GM12864 (cell line): ENCODE results near the gene RASSF6.

Experiments used
- DNase-seq: peaks from one replicate; pipeline ENCODE4 v3.0.0-alpha.2; 2011; ENCODE audit warnings: low read depth
- H3K4me3 ChIP-seq: 2 replicates; pipeline ENCODE4 v1.5.1; 2011; ENCODE audit warnings: mild to moderate bottlenecking, low read depth, low read length, control low read depth
- CTCF ChIP-seq: IDR thresholded peaks from 2 replicates; pipeline ENCODE4 v1.5.1; 2011; ENCODE audit warnings: low read depth, mild to moderate bottlenecking, moderate library complexity, low read length, control low read depth, inconsistent platforms; ENCODE audit errors: missing control alignments

RASSF6 gene

GRCh38 chr4:73523126-73523525 is 97.1 kb downstream of the RASSF6 start:
- H3K4me3 ChIP-seq = no peak overlapping the region
- DNase-seq = no peak
- no peak for TF ChIP-seq CTCF
